K562 (cell line): ENCODE data around the gene SDK1. TPM values are rescaled to one million over a fixed set of nuclear protein-coding genes. Genes with fewer than 3 reads are reported as not detected.

Experiments used
- ATAC-seq: fragments of 200-7000 bp; cut with Tn5 transposase; 3 replicates; pipeline ENCODE4 v1.9.1; 2020; ENCODE audit warnings: moderate library complexity
- BruUV-seq: library from RNA; stranded (reverse); fragments of 400-500 nt; replicated peaks from 2 replicates; lab custom pipeline; 2021; lab: Mats Ljungman, UMichigan
- CTCF ChIA-PET: fragments of 300-600 bp; formaldehyde crosslinking; extraction: SDS; loops from one replicate; lab custom pipeline; 2021; ENCODE audit warnings: low intra/inter-chr PET ratio; lab: Yijun Ruan, JAX
- POLR2A ChIA-PET: fragments of 300-600, 350-650 bp; sonication (Branson Sonifier 250); formaldehyde crosslinking; extraction: SDS; loops from one replicate; lab custom pipeline; 2021; ENCODE audit warnings: antibody characterized with exemption, inconsistent platforms; lab: Yijun Ruan, JAX
- DNase-seq, 4 experiments: peaks; one replicate each; pipeline versions ENCODE4 v3.0.0 to v3.0.0-alpha.2; 2011 to 2018; ENCODE audit warnings: low spot score in 3 of 4, mixed read lengths in 3 of 4; ENCODE audit errors: extremely low read depth in 1 of 4
- FAIRE-seq: peaks from 2 replicates; lab custom pipeline; 2011; peaks lifted over from hg19 to GRCh38; lab: Jason Lieb, UNC
- H2AFZ ChIP-seq: 2 replicates; pipeline ENCODE4 v1.6.0; 2011; ENCODE audit warnings: low read depth, low read length, control low read depth, inconsistent platforms
- H3K27ac ChIP-seq: fragments of 200-600 bp; 3 replicates; pipeline ENCODE4 v1.8.0; 2011; ENCODE audit warnings: low read depth, mild to moderate bottlenecking, control low read depth, inconsistent platforms, low read length, moderate library complexity, mixed read lengths; ENCODE audit errors: extremely low read depth
- H3K27me3 ChIP-seq, 2 experiments: fragments of 300-600 bp in 1 of 2; 2 replicates in 1 of 2; 3 replicates in 1 of 2; pipeline versions ENCODE4 v1.6.0 to v1.8.0; 2011; ENCODE audit warnings: inconsistent platforms in 2 of 2, low read length in 2 of 2, mild to moderate bottlenecking in 1 of 2, mixed read lengths in 1 of 2, moderate library complexity in 1 of 2; ENCODE audit not compliant: control insufficient read depth in 2 of 2, insufficient read depth in 2 of 2
- H3K36me3 ChIP-seq: fragments of 300-600 bp; 3 replicates; pipeline ENCODE4 v1.8.0; 2011; ENCODE audit warnings: mild to moderate bottlenecking, low read length, inconsistent platforms; ENCODE audit not compliant: control insufficient read depth, insufficient read depth
- H3K4me1 ChIP-seq, 2 experiments: fragments of 200-600 bp in 1 of 2; replicated peaks in 1 of 2; 2 replicates in 1 of 2; 3 replicates in 1 of 2; pipeline versions ENCODE4 v1.5.1 to v1.8.0; 2011; ENCODE audit warnings: inconsistent platforms in 2 of 2, low read length in 2 of 2, mild to moderate bottlenecking in 1 of 2, mixed read lengths in 1 of 2, moderate library complexity in 1 of 2; ENCODE audit not compliant: control insufficient read depth in 2 of 2, insufficient read depth in 2 of 2
- H3K4me2 ChIP-seq: 2 replicates; pipeline ENCODE4 v1.6.1; 2011; ENCODE audit warnings: low read length, control low read depth, inconsistent platforms, mixed read lengths; ENCODE audit not compliant: insufficient read depth
- H3K4me3 ChIP-seq: fragments of 200-600 bp; sonication (generic), shearing (Covaris generic); 2 replicates; pipeline ENCODE4 v1.5.1; 2016; ENCODE audit warnings: control low read depth, inconsistent platforms
- H3K79me2 ChIP-seq: fragments of 200-600 bp; 3 replicates; pipeline ENCODE4 v1.8.0; 2011; ENCODE audit warnings: low read length, inconsistent platforms; ENCODE audit not compliant: control insufficient read depth, insufficient read depth
- H3K9ac ChIP-seq, 2 experiments: 2 replicates each; pipeline versions ENCODE4 v1.6.0 to v1.6.1; 2011; ENCODE audit warnings: low read depth in 2 of 2, low read length in 2 of 2, control low read depth in 1 of 2, inconsistent platforms in 1 of 2, mild to moderate bottlenecking in 1 of 2, mixed read lengths in 1 of 2; ENCODE audit not compliant: insufficient read depth in 1 of 2
- H3K9me1 ChIP-seq: one replicate; pipeline ENCODE4 v1.6.0; 2011; ENCODE audit warnings: inconsistent platforms, mild to moderate bottlenecking, low read length, moderate library complexity; ENCODE audit not compliant: control insufficient read depth, insufficient read depth
- H3K9me3 ChIP-seq: replicated peaks from 2 replicates; pipeline ENCODE4 v1.5.1; 2011; ENCODE audit warnings: low read depth, low read length, inconsistent platforms; ENCODE audit not compliant: control insufficient read depth, insufficient read depth
- H4K20me1 ChIP-seq: replicated peaks from 2 replicates; pipeline ENCODE4 v1.6.1; 2011; ENCODE audit warnings: low read length, inconsistent platforms, mixed read lengths; ENCODE audit not compliant: control insufficient read depth, insufficient read depth
- ELK1 ChIP-seq: sonication (generic); formaldehyde crosslinking; IDR thresholded peaks from 2 replicates; pipeline ENCODE4 v1.8.1; 2022; ENCODE audit warnings: missing genetic modification reagents
- GABPA ChIP-seq: fragments of 200-800 bp; sonication (Bioruptor generic); conservative IDR thresholded peaks from 2 replicates; pipeline ENCODE4 v1.6.1; 2016; ENCODE audit warnings: low read depth, missing genetic modification characterization, missing compliant biosample characterization
- HDAC1 ChIP-seq, 2 experiments: fragments of 450-650 bp; IDR thresholded peaks; 2 replicates each; pipeline ENCODE4 v1.6.1; 2016 to 2017; ENCODE audit warnings: inconsistent platforms in 1 of 2, mild to moderate bottlenecking in 1 of 2, moderate library complexity in 1 of 2
- HNRNPLL ChIP-seq: fragments of 200-400 bp; formaldehyde crosslinking; IDR thresholded peaks from 2 replicates; pipeline ENCODE4 v1.6.1; 2017; ENCODE audit warnings: low read length, low read depth, mild to moderate bottlenecking; ENCODE audit not compliant: poor library complexity, severe bottlenecking
- ILF3 ChIP-seq: fragments of 450-650 bp; IDR thresholded peaks from 2 replicates; pipeline ENCODE4 v1.6.1; 2018; ENCODE audit warnings: antibody characterized with exemption, mild to moderate bottlenecking, moderate library complexity, borderline replicate concordance
- NFIC ChIP-seq: fragments of 450-650 bp; IDR thresholded peaks from 2 replicates; pipeline ENCODE4 v1.6.1; 2017; ENCODE audit warnings: mild to moderate bottlenecking, inconsistent platforms
- STAT6 ChIP-seq: sonication (generic); formaldehyde crosslinking; IDR thresholded peaks from 2 replicates; pipeline ENCODE4 v1.8.1; 2023; ENCODE audit warnings: mild to moderate bottlenecking, missing genetic modification reagents
- THAP7 ChIP-seq: fragments of 250-450 bp; sonication (Bioruptor Pico); IDR thresholded peaks from 2 replicates; pipeline ENCODE4 v1.5.0; 2021
- ZNF121 ChIP-seq: sonication (generic); formaldehyde crosslinking; conservative IDR thresholded peaks from 2 replicates; pipeline ENCODE4 v1.8.0; 2022; ENCODE audit warnings: missing genetic modification reagents
- ZNF707 ChIP-seq: fragments of 250-450 bp; sonication (Bioruptor Pico); conservative IDR thresholded peaks from 2 replicates; pipeline ENCODE4 v1.8.0; 2022; ENCODE audit warnings: inconsistent platforms, mild to moderate bottlenecking, moderate library complexity
- WGBS: fragments of 100-300 bp; shearing (Covaris generic); methylation state at CpG from one replicate; pipeline ENCODE4 v1.1.6; 2016; ENCODE audit warnings: low coverage, mixed read lengths; ENCODE audit not compliant: insufficient coverage; ENCODE audit errors: missing lambda C conversion rate; 5-methylcytosine and 5-hydroxymethylcytosine counted together
- in situ Hi-C: fragments of 300-500 bp; cut with MboI; formaldehyde crosslinking; loops from 4 replicates; pipeline ENCODE4 v1.15.0; 2018; ENCODE audit warnings: inconsistent platforms, mixed read lengths
- intact Hi-C: fragments of 100-400 bp; cut with micrococcal nuclease; formaldehyde crosslinking; loops from 2 replicates; pipeline ENCODE4 v1.14.2; 2022
- polyA plus RNA-seq, 8 experiments: library from polyadenylated mRNA; depleted of rRNA in 4 of 8; stranded (reverse) in 5 of 8; unstranded in 3 of 8; fragments of >200 nt; fragmentation: Nextera tagmentation in 2 of 8; fragmentation: Illumina TruSeq in 1 of 8; extraction: Ambion mirVana in 2 of 8; extraction: Trizol in 1 of 8; gene quantifications; 2 replicates each; pipeline versions ENCODE4 v1.2.1 to v1.2.3, GENCODE V29; 2011 to 2014; ENCODE audit warnings: inconsistent platforms in 1 of 8, missing spikeins in 1 of 8
- total RNA-seq, 7 experiments: library from RNA; depleted of rRNA in 6 of 7; stranded (reverse); fragments of >200 nt in 6 of 7; fragmentation: Illumina TruSeq in 2 of 7; extraction: Trizol in 2 of 7; gene quantifications; 2 replicates each; pipeline versions ENCODE4 v1.2.1 to v1.2.3, GENCODE V29; 2011 to 2021; ENCODE audit warnings: low replicate concordance in 1 of 7

Gene SDK1
- total and polyA plus RNA-seq, 9 of the 15 experiments (the other 6 are each of a cell fraction or from before 2014, with no cell fraction given) = 0.16 TPM; not detected in 8

- ChIA-PET POLR2A (no interaction called here), CTCF (no interaction called here)
- Histone ChIP-seq H3K9ac (no peak overlapping the region), H3K27me3 (peaks cover 0 to 3% of the 10 kb centered on the region in 2 experiments; a peak in 1 of 5 replicates), H3K27ac (no peak overlapping the region), H3K4me3 (no peak overlapping the region), H3K4me1 (no peaks in the 10 kb centered on the region), H3K36me3 (no peaks in the 10 kb centered on the region), H3K9me1 (no peaks in the 10 kb centered on the region), H3K4me2 (no peak overlapping the region), H2AFZ (no peak overlapping the region), H4K20me1 (no peaks in the 10 kb centered on the region), H3K9me3 (no peaks in the 10 kb centered on the region), H3K79me2 (no peaks in the 10 kb centered on the region)
- no TSS peak for BruUV-seq
- ATAC-seq = no peak
- DNase-seq = no peak
- WGBS = 0% methylated on average over 5 of the region's 5 CpGs
- intact Hi-C loops (no loop called here), in situ Hi-C loops (no loop called here)
- FAIRE-seq = no peak
- TF ChIP-seq NFIC = no peak
- TF ChIP-seq ILF3 = no peak
- TF ChIP-seq GABPA (tag) = no peak
- no peak for TF ChIP-seq ZNF707 (CRISPR knock-in tag)
- no peak for TF ChIP-seq ZNF121 (CRISPR knock-in tag)
- TF ChIP-seq STAT6 (CRISPR knock-in tag) = no peak
- TF ChIP-seq HDAC1 (IDR thresholded peaks at IDR 0.05) = no peak
- no peak for TF ChIP-seq ELK1
- no peak for TF ChIP-seq HNRNPLL
- TF ChIP-seq THAP7 = no peak
These were observed 390.6 kb downstream of the SDK1 start for GRCh38 chr7:3691478-3692158.
